RKO (cell line): Measurements from ENCODE around the gene ZFYVE27.
A peak's percentile ranks its signal among the peaks of the same experiment; 100 is the strongest.
"Not testable (repeated sequence)": the region's sequence is repeated elsewhere in the genome, so short reads cannot be mapped to it uniquely, and the experiment has no call there.

Experiments
- DNase-seq: peaks from one replicate; pipeline ENCODE4 v3.0.0-alpha.2; 2016; ENCODE audit warnings: low spot score

The ZFYVE27 gene

GRCh38 chr10:97736902-97737769 lies at the start of gene ZFYVE27:
ZFYVE27 (plus strand) TSS chr10:97737128; CDS start chr10:97738478, 1,350 bp downstream.
- DNase-seq: peak; percentile 95

- no peak for DNase-seq
Measured at GRCh38 chr10:97687785-97688781, 48.8 kb upstream of the ZFYVE27 start.

GRCh38 chr10:97689559-97690020 lies 47.3 kb upstream of the ZFYVE27 start:
- DNase-seq: peak; percentile 49

GRCh38 chr10:97690133-97690532 lies 46.8 kb upstream of the ZFYVE27 start:
- no peak for DNase-seq

GRCh38 chr10:97698072-97698655 lies 38.8 kb upstream of the ZFYVE27 start:
- not testable (repeated sequence) for DNase-seq

- DNase-seq: peak; percentile 83
Measured at GRCh38 chr10:97701438-97702069, 35.4 kb upstream of the ZFYVE27 start.

- DNase-seq: no peak
Measured at GRCh38 chr10:97703398-97704067, 33.4 kb upstream of the ZFYVE27 start.

- DNase-seq: no peak
Measured at GRCh38 chr10:97704341-97704740, 32.6 kb upstream of the ZFYVE27 start.

GRCh38 chr10:97705006-97705670 lies 31.8 kb upstream of the ZFYVE27 start:
- DNase-seq: no peak

GRCh38 chr10:97707134-97707861 lies 29.6 kb upstream of the ZFYVE27 start:
- no peak for DNase-seq

GRCh38 chr10:97708167-97708566 lies 28.8 kb upstream of the ZFYVE27 start:
- no peak for DNase-seq

- DNase-seq: peak; percentile 75
Measured at GRCh38 chr10:97708976-97709946, 27.7 kb upstream of the ZFYVE27 start.

- DNase-seq: no peak
Measured at GRCh38 chr10:97711640-97712572, 25.0 kb upstream of the ZFYVE27 start.

GRCh38 chr10:97713339-97713825 lies 23.5 kb upstream of the ZFYVE27 start, which contains the start of gene MARVELD1:
MARVELD1 (plus strand) TSS chr10:97713730; CDS start chr10:97713877, 147 bp downstream.
- peak; percentile 77 for DNase-seq

- peak; percentile 86 for DNase-seq
Measured at GRCh38 chr10:97713826-97714400, 23.0 kb upstream of the ZFYVE27 start.

GRCh38 chr10:97714401-97715258 lies 22.3 kb upstream of the ZFYVE27 start:
- DNase-seq: peak; percentile 75
